Stimulated activated CD4-positive, alpha-beta T cell treated with anti-CD3 and anti-CD28 coated beads, Interleukin-1b, Interleukin-23, amount 100 ng/mL, for 48 hours (primary cell): ENCODE results near the gene NUB1.

Source experiments
- DNase-seq: peaks from one replicate; pipeline ENCODE4 v3.0.0-alpha.2; 2020

Gene NUB1

GRCh38 chr7:151391358-151391730 lies 49.7 kb downstream of the NUB1 start:
- no peak for DNase-seq

- DNase-seq, result no peak
These were observed 50.4 kb downstream of the NUB1 start for GRCh38 chr7:151392002-151392401.

- DNase-seq, result no peak
These were observed 50.8 kb downstream of the NUB1 start for GRCh38 chr7:151392426-151392825.

- DNase-seq, result no peak
These were observed 51.7 kb downstream of the NUB1 start for GRCh38 chr7:151393031-151393977.

- no peak for DNase-seq
These were observed 52.7 kb downstream of the NUB1 start for GRCh38 chr7:151394076-151395035.

- DNase-seq, result no peak
These were observed 53.4 kb downstream of the NUB1 start for GRCh38 chr7:151395036-151395367.

GRCh38 chr7:151396328-151396970 lies 54.8 kb downstream of the NUB1 start:
- no peak for DNase-seq

- no peak for DNase-seq
These were observed 55.4 kb downstream of the NUB1 start for GRCh38 chr7:151397026-151397425.

- no peak for DNase-seq
These were observed 57.1 kb downstream of the NUB1 start for GRCh38 chr7:151398446-151399304.

GRCh38 chr7:151399305-151399601 lies 57.6 kb downstream of the NUB1 start:
- no peak for DNase-seq

GRCh38 chr7:151399906-151400305 lies 58.3 kb downstream of the NUB1 start:
- no peak for DNase-seq

- DNase-seq, result no peak
These were observed 59.2 kb downstream of the NUB1 start for GRCh38 chr7:151400626-151401315.

GRCh38 chr7:151402029-151402835 lies 60.6 kb downstream of the NUB1 start:
- DNase-seq, result no peak

- DNase-seq, result no peak
These were observed 62.2 kb downstream of the NUB1 start for GRCh38 chr7:151403764-151404163.

GRCh38 chr7:151404216-151405011 lies 62.8 kb downstream of the NUB1 start:
- DNase-seq, result no peak

- no peak for DNase-seq
These were observed 63.4 kb downstream of the NUB1 start for GRCh38 chr7:151405056-151405455.

GRCh38 chr7:151405588-151405987 lies 64.0 kb downstream of the NUB1 start:
- no peak for DNase-seq

GRCh38 chr7:151406051-151406875 lies 64.7 kb downstream of the NUB1 start:
- DNase-seq, result no peak
